OCI-LY1 (cell line): ENCODE measurements around the gene PARD3B.

ENCODE experiments used
- EZH2 ChIP-seq: fragments of 200-600 bp; sonication (generic), shearing (Covaris generic); IDR thresholded peaks from 2 replicates; pipeline ENCODE4 v1.8.0; 2017; ENCODE audit warnings: borderline replicate concordance, mixed run types, mild to moderate bottlenecking, antibody characterized with exemption, low read length, moderate library complexity, mixed read lengths
- TF ChIP-seq, protein P1 (sequence below): fragments of 200-600 bp; sonication (generic), shearing (Covaris generic); IDR thresholded peaks from 2 replicates; pipeline ENCODE4 v1.5.1; 2017; ENCODE audit warnings: mild to moderate bottlenecking, antibody characterized with exemption, low read length, moderate library complexity, mixed read lengths

DNA sequence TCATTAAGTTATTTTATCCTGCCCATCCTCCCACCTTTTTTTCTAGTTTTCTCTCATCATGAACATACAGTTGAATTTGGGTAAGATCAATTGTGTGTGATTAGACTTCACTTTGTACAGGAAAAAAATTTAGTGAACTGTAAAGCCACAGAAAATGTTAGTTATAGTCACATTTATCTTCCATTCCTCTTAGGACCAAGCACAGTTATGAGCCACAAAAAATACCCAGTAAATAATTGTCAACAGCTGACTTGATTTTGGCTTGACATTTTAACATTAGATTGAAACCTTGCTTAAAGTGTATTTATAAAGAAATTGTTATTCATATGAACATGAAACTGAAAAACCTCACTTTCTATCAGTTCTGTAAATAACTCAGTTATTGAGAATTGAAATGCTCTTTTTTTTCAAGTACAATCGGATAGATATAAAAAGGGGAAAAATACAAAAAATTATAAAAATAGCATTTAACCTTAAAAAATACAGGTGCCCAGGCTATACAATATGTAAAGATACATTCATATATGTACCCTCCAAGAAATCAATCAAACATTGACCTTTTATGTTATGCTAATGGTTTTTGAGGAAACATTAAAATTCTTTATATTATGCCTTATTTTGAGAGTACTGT is 747.5 kb downstream of the PARD3B start:
- TF ChIP-seq, protein P1, sequence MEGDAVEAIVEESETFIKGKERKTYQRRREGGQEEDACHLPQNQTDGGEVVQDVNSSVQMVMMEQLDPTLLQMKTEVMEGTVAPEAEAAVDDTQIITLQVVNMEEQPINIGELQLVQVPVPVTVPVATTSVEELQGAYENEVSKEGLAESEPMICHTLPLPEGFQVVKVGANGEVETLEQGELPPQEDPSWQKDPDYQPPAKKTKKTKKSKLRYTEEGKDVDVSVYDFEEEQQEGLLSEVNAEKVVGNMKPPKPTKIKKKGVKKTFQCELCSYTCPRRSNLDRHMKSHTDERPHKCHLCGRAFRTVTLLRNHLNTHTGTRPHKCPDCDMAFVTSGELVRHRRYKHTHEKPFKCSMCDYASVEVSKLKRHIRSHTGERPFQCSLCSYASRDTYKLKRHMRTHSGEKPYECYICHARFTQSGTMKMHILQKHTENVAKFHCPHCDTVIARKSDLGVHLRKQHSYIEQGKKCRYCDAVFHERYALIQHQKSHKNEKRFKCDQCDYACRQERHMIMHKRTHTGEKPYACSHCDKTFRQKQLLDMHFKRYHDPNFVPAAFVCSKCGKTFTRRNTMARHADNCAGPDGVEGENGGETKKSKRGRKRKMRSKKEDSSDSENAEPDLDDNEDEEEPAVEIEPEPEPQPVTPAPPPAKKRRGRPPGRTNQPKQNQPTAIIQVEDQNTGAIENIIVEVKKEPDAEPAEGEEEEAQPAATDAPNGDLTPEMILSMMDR = no peak
- TF ChIP-seq EZH2 = no peak
